T-cell (primary cell): ENCODE measurements around the gene BUB1B. TPM values are rescaled to one million over a fixed set of nuclear protein-coding genes. Genes with fewer than 3 reads are reported as not detected.

ENCODE experiments used
- ATAC-seq, 4 experiments: fragments of 200-7000 bp in 3 of 4; fragments of 150-1000 bp in 1 of 4; cut with Tn5 transposase; replicated peaks in 1 of 4; 1 replicate in 3 of 4; 2 replicates in 1 of 4; pipeline ENCODE4 v1.10.0; 2021; ENCODE audit warnings: moderate library complexity in 3 of 4, mild to moderate bottlenecking in 2 of 4, moderate number of reproducible peaks in 1 of 4
- CTCF ChIA-PET, 2 donors: fragments of 300-600 bp; sonication (Branson Sonifier 250); formaldehyde crosslinking; loops; one replicate each; lab custom pipeline; 2022; ENCODE audit warnings: antibody characterized with exemption in 2 of 2; lab: Charles Lee
- POLR2A ChIA-PET, 2 donors: fragments of 300-600 bp; sonication (Branson Sonifier 250); formaldehyde crosslinking; loops; one replicate each; lab custom pipeline; 2022; ENCODE audit warnings: antibody characterized with exemption in 2 of 2; lab: Charles Lee
- DNase-seq, 35 experiments: peaks; one replicate each; pipeline versions ENCODE4 v3.0.0 to v3.0.0-alpha.2; 2013 to 2023
- H3K27ac ChIP-seq: one replicate; pipeline ENCODE4 v1.5.1; 2013; ENCODE audit warnings: low read length
- H3K27me3 ChIP-seq, 2 experiments: replicated peaks in 1 of 2; 1 replicate in 1 of 2; 2 replicates in 1 of 2; pipeline versions ENCODE4 v1.6.1 to v1.7.0; 2013; ENCODE audit warnings: low read length in 1 of 2, mixed read lengths in 1 of 2; ENCODE audit not compliant: control insufficient read depth in 2 of 2, insufficient read depth in 2 of 2; ENCODE audit errors: extremely low read depth in 1 of 2
- H3K36me3 ChIP-seq, 2 donors: 1 replicate in 1 of 2; 2 replicates in 1 of 2; pipeline versions ENCODE4 v1.6.1 to v1.7.0; 2013; ENCODE audit warnings: low read length in 1 of 2; ENCODE audit not compliant: control insufficient read depth in 2 of 2, insufficient read depth in 1 of 2; ENCODE audit errors: extremely low read depth in 1 of 2
- H3K4me1 ChIP-seq, 2 experiments: 1 replicate in 1 of 2; 2 replicates in 1 of 2; pipeline versions ENCODE4 v1.6.1 to v1.7.0; 2013; ENCODE audit warnings: low read length in 2 of 2, mixed read lengths in 1 of 2; ENCODE audit not compliant: insufficient read depth in 2 of 2, control insufficient read depth in 1 of 2; ENCODE audit errors: extremely low read depth in 1 of 2
- H3K4me3 ChIP-seq, 2 donors: 1 replicate in 1 of 2; 2 replicates in 1 of 2; pipeline versions ENCODE4 v1.5.1 to v1.7.0; 2013; ENCODE audit warnings: mild to moderate bottlenecking in 2 of 2, low read length in 1 of 2, moderate library complexity in 1 of 2; ENCODE audit not compliant: control insufficient read depth in 1 of 2; ENCODE audit errors: extremely low read depth in 1 of 2
- H3K9me3 ChIP-seq: 2 replicates; pipeline ENCODE4 v1.7.0; 2013
- H3K27ac Mint-ChIP-seq, 2 donors: one replicate each; pipeline ENCODE4 v1.8.0; 2020 to 2021; ENCODE audit warnings: mild to moderate bottlenecking in 2 of 2, mixed read lengths in 2 of 2
- H3K27me3 Mint-ChIP-seq, 2 donors: one replicate each; pipeline ENCODE4 v1.8.0; 2021 to 2022; ENCODE audit warnings: mixed read lengths in 2 of 2
- H3K36me3 Mint-ChIP-seq: one replicate; pipeline ENCODE4 v1.8.0; 2021; ENCODE audit warnings: mixed read lengths
- H3K4me1 Mint-ChIP-seq, 3 donors: one replicate each; pipeline ENCODE4 v1.8.0; 2020 to 2022; ENCODE audit warnings: mixed read lengths in 3 of 3, mild to moderate bottlenecking in 1 of 3
- H3K4me3 Mint-ChIP-seq, 3 donors: one replicate each; pipeline ENCODE4 v1.8.0; 2020 to 2022; ENCODE audit warnings: mild to moderate bottlenecking in 3 of 3, mixed read lengths in 3 of 3, moderate library complexity in 3 of 3
- H3K9me3 Mint-ChIP-seq, 3 donors: one replicate each; pipeline ENCODE4 v1.8.0; 2020 to 2022; ENCODE audit warnings: mixed read lengths in 3 of 3
- WGBS: methylation state at CpG from one replicate; pipeline ENCODE4 v1.1.5; 2013; ENCODE audit warnings: missing lambda C conversion rate; ENCODE audit not compliant: insufficient coverage; 5-methylcytosine and 5-hydroxymethylcytosine counted together
- total RNA-seq, 35 experiments: library from RNA in 6 of 35; stranded (reverse) in 6 of 35; fragments of 120-200 nt in 1 of 35; gene quantifications; one replicate each; pipeline versions ENCODE4 v1.2.1 to v1.2.4 and lab custom pipeline; 2013 to 2026

BUB1B gene
- total RNA-seq, 5 donors from 2014 or later (not counting 1 experiment from before 2014, with no cell fraction given) = 0.79 to 2.2 (median 1.9) TPM

DNA sequence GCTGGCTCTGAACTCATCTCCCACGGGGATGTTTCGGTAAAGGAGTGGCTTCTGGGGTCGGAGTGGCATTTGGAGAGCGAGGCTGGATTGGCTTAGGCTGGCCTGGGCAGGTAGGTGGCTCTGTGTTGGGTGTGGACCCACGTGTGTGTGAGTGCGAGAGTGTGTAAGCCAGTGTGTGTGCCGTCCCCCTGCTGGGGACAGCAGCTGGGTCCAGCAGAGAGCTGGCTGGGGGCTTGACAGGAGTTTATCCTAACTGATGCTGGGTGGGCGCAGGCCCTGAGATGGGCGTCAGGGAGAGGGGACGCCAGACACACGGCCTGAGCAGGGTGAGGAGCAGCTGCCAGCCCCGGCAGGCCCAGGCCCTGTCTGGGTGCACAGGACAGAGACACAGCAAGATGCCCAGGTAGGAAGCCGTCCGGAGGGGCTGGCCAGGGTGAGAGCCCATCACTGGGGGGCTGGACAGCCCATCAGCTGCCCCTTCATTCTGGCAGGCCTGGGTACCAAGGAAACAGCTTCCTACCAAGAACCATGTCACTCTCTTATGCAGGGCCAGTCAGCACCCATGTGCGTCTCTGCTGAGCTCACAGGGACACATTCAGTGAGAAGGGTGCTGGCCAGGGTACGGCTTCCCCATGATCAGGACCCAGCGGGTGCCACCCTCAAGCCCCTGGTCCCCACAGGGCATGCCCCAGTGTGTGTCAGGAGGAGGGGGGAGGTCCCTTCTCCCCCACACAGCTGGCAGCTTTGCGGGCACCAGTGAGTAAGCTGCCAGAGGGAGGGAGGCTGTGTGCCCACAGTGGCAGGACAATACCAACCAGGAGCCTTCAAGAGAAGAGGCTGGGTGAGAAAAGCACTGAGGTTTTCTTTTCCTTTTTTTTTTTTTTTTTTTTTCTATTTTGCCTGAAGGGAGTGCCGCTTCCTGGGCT is 79.1 kb downstream of the BUB1B start:
- ChIA-PET CTCF (no interaction called here), POLR2A (no interaction called here)
- H3K9me3 ChIP-seq = no peaks in the 10 kb centered on the region
- Mint-ChIP-seq H3K36me3 (no peaks in the 10 kb centered on the region), H3K27ac (peak overlapping the region in 1 of 2 donors; percentile 33), H3K4me1 (peaks cover 6 to 9% (median 9%) of the 10 kb centered on the region in 3 donors), H3K4me3 (peak overlapping the region in 1 of 3 donors; percentile 40), H3K27me3 (peaks cover 16 to 30% of the 10 kb centered on the region in 2 donors), H3K9me3 (no peaks in the 10 kb centered on the region)
- WGBS = 88% methylated on average over 15 of the region's 19 CpGs
- peaks cover 0 to 44% of the 10 kb centered on the region in 2 experiments for H3K27me3 ChIP-seq
- DNase-seq (peak in 1 of 35 experiments; percentile 9), ATAC-seq (no peak)
- peaks cover 0 to 11% of the 10 kb centered on the region in 2 experiments for H3K4me1 ChIP-seq
- H3K4me3 ChIP-seq = no peak overlapping the region
- no peaks in the 10 kb centered on the region for H3K36me3 ChIP-seq
- no peak overlapping the region for H3K27ac ChIP-seq

DNA sequence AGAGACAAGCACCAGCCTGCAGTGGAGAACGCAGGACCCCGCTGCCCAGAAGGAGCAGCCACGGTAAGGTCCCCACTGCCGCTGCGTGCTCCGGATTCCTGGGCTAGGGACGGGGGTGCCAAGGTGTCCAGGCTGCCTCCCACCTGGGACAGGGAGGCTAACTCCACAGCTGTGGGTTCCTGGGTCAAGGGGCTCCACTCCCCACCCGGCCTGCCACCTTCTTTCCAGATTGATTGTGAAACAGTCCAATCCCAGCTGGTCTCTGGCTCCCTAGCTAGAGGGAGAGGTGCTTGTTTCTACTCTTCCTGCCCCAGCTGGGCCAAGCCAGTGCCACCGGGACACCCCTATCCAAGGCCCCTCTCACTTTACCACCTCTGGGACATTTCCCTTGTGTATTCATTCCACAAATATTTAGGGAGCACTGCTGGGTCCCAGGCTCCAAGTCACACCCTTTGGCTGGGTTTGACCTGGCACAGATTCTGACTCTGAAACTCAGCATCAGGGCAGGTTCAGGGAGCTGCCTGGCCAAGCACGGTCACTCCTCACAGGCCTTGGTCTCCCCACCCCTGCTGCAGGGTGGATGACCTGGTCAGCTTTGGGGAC is 79.9 kb downstream of the BUB1B start:
- peaks cover 0 to 11% of the 10 kb centered on the region in 2 experiments for H3K4me1 ChIP-seq
- Mint-ChIP-seq H3K36me3 (no peaks in the 10 kb centered on the region), H3K4me3 (no peak overlapping the region), H3K27me3 (peaks cover 16 to 30% of the 10 kb centered on the region in 2 donors), H3K4me1 (peaks cover 6 to 9% (median 9%) of the 10 kb centered on the region in 3 donors), H3K27ac (no peak overlapping the region), H3K9me3 (no peaks in the 10 kb centered on the region)
- peaks cover 0 to 44% of the 10 kb centered on the region in 2 experiments for H3K27me3 ChIP-seq
- ATAC-seq = no peak
- no peak overlapping the region for H3K4me3 ChIP-seq
- no peaks in the 10 kb centered on the region for H3K36me3 ChIP-seq
- H3K27ac ChIP-seq = no peak overlapping the region
- CTCF ChIA-PET = no interaction called here
- DNase-seq = peak in 1 of 35 experiments; percentile 11
- 95% methylated on average over 8 of the region's 10 CpGs for WGBS
- H3K9me3 ChIP-seq = no peaks in the 10 kb centered on the region
- POLR2A ChIA-PET = no interaction called here

DNA sequence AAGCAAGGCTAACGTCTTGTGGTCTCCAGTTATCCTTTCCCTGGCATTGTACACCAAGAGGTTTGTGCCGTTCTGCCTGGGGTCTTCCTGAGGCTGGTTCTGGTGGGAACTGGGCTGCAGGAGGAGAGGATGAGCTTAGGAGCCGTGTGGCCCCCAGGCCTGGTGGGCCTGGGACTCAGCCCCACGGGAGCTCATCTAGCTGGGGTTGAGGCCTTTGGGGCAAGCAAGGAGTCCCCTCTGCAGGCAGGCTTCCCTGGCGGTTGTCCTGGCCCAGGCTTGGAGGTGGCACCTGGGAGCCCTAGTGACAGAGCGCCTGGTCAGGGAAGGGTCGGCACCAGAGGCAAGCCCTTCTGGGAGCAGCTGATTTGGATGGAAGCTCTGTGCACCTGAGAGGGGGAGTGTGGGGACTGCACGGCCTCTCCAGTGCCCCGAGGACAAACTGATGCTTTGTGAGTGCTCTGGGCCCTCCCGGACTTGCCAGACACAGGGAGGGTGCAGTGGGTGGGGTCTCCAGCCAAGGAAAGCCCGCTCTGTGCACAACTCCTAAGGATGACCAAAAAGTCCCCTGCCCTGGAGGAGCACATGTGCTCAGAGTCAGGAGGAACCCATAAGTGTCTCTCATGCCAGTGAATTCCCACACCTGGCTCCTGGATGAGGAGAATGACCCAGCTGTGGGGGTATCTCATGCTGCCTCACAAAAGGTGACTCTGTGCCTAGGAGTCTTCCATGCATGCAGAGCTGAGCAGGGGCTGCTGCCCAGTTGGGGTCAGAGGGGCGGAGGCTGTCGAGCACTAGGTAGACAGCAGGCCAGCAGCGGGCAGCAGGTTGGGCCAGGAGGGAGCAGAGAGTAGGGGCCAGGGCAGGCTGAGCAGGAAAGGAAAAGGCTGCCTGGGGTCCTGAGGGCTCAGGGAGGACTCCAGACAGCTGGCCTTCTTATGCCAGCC is 80.7 kb downstream of the BUB1B start:
- peaks cover 0 to 11% of the 10 kb centered on the region in 2 experiments for H3K4me1 ChIP-seq
- Mint-ChIP-seq H3K27me3 (peaks cover 16 to 30% of the 10 kb centered on the region in 2 donors), H3K27ac (no peak overlapping the region), H3K4me3 (no peak overlapping the region), H3K4me1 (peaks cover 6 to 9% (median 9%) of the 10 kb centered on the region in 3 donors), H3K36me3 (no peaks in the 10 kb centered on the region), H3K9me3 (no peaks in the 10 kb centered on the region)
- peak in 1 of 35 experiments; percentile 4 for DNase-seq
- WGBS = 84% methylated on average over 14 of the region's 14 CpGs
- H3K9me3 ChIP-seq = no peaks in the 10 kb centered on the region
- no peaks in the 10 kb centered on the region for H3K36me3 ChIP-seq
- no peak overlapping the region for H3K27ac ChIP-seq
- ChIA-PET POLR2A (no interaction called here), CTCF (interaction anchor here in 1 of 2 donors (1.1 kb wide), 1 partner anchor 24 kb away, joined by 3 read pairs; no protein-coding TSS in a partner anchor)
- H3K27me3 ChIP-seq = peaks cover 0 to 44% of the 10 kb centered on the region in 2 experiments
- no peak overlapping the region for H3K4me3 ChIP-seq
- ATAC-seq = no peak

DNA sequence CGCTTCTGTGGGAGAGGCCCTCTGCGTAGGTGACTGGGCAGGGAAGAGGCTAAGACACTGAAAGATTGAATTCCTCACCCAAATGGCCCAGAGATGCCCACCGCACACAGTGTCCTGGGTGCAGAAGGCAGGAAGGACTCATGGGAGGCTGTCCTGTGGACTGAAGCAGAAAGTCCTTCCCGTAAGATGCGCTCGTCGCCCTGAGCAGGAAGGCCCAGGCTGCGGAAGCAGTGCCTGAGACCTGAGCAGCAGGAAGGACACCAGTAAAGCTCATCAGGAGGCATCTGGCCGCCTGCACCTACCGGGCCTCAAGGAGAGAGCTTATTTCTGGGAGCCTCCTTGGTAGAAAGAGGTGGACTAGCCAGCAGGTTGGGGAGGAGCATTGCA is 81.3 kb downstream of the BUB1B start:
- H3K4me1 ChIP-seq = peaks cover 0 to 11% of the 10 kb centered on the region in 2 experiments
- no peak for DNase-seq
- peaks cover 6 to 9% (median 9%) of the 10 kb centered on the region in 3 donors for H3K4me1 Mint-ChIP-seq
- no peaks in the 10 kb centered on the region for H3K36me3 ChIP-seq
- H3K27ac ChIP-seq = no peak overlapping the region
- no peaks in the 10 kb centered on the region for H3K9me3 ChIP-seq
- H3K9me3 Mint-ChIP-seq = no peaks in the 10 kb centered on the region
- H3K4me3 Mint-ChIP-seq = no peak overlapping the region
- no peaks in the 10 kb centered on the region for H3K36me3 Mint-ChIP-seq
- no peak for ATAC-seq
- H3K27me3 ChIP-seq = peaks cover 0 to 44% of the 10 kb centered on the region in 2 experiments
- H3K27ac Mint-ChIP-seq = no peak overlapping the region
- H3K4me3 ChIP-seq = no peak overlapping the region
- ChIA-PET CTCF (interaction anchor here in 1 of 2 donors (1.1 kb wide), 1 partner anchor 24 kb away, joined by 3 read pairs; no protein-coding TSS in a partner anchor), POLR2A (no interaction called here)
- 92% methylated on average over 10 of the region's 10 CpGs for WGBS
- H3K27me3 Mint-ChIP-seq = peaks cover 16 to 27% of the 10 kb centered on the region in 2 donors

DNA sequence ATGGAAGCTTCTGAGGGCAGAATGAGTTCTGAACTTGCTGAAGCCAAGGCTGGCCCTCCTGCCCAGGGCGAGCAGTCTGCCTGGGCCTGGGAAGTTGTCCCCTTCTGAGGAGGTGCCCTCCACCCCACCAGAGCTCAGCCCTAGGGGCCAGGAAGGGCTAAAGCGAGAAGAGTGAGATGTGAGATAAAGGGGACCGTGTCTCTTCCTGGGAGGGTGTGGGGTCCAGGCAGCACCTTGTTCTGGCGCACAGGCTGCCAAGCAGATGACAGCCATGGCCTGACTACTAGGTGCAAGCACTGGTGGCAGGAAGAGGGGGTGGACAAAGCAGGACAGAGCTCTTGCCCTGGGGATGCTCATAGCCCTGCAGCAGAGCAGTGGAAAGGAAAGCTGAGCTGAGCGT is 81.7 kb downstream of the BUB1B start:
- H3K4me1 ChIP-seq = peaks cover 0 to 11% of the 10 kb centered on the region in 2 experiments
- Mint-ChIP-seq H3K27ac (no peak overlapping the region), H3K27me3 (peaks cover 15 to 24% of the 10 kb centered on the region in 2 donors), H3K36me3 (no peaks in the 10 kb centered on the region), H3K4me3 (no peak overlapping the region), H3K4me1 (peaks cover 6 to 9% (median 9%) of the 10 kb centered on the region in 3 donors), H3K9me3 (no peaks in the 10 kb centered on the region)
- WGBS = 90% methylated on average over 3 of the region's 5 CpGs
- DNase-seq = no peak
- no peak for ATAC-seq
- H3K36me3 ChIP-seq = no peaks in the 10 kb centered on the region
- peaks cover 0 to 44% of the 10 kb centered on the region in 2 experiments for H3K27me3 ChIP-seq
- ChIA-PET POLR2A (no interaction called here), CTCF (interaction anchor here in 1 of 2 donors (1.1 kb wide), 1 partner anchor 25 kb away, joined by 3 read pairs; no protein-coding TSS in a partner anchor)
- no peaks in the 10 kb centered on the region for H3K9me3 ChIP-seq
- no peak overlapping the region for H3K4me3 ChIP-seq
- H3K27ac ChIP-seq = no peak overlapping the region
